C4-2B (cell line): ENCODE measurements around the gene MAP1LC3B2.

Experiments used
- CTCF ChIP-seq: fragments of 450-650 bp; conservative IDR thresholded peaks from 2 replicates; pipeline ENCODE4 v1.5.1; 2017; ENCODE audit warnings: mild to moderate bottlenecking
- ZFX ChIP-seq: fragments of 450-650 bp; IDR thresholded peaks from 2 replicates; pipeline ENCODE4 v1.6.1; 2017

GRCh38 chr12:116564080-116564479 is 4.9 kb downstream of the MAP1LC3B2 start:
- TF ChIP-seq CTCF, result no peak
- TF ChIP-seq ZFX, result no peak
